Immature natural killer cell (primary cell): Measurements from ENCODE around the gene N4BP2. TPM values are rescaled to one million over a fixed set of nuclear protein-coding genes. Genes with fewer than 3 reads are reported as not detected.
"Not testable (repeated sequence)": the region's sequence is repeated elsewhere in the genome, so short reads cannot be mapped to it uniquely, and the experiment has no call there.

ENCODE experiments used
- DNase-seq, 3 donors: peaks; one replicate each; pipeline ENCODE4 v3.0.0; 2022; ENCODE audit warnings: mixed read lengths in 1 of 3
- H3K27ac Mint-ChIP-seq, 6 donors: one replicate each; pipeline ENCODE4 v1.8.0; 2020; ENCODE audit warnings: mixed read lengths in 6 of 6, mild to moderate bottlenecking in 5 of 6, inconsistent platforms in 4 of 6, moderate library complexity in 3 of 6
- H3K27me3 Mint-ChIP-seq, 3 donors: one replicate each; pipeline ENCODE4 v1.8.0; 2020 to 2021; ENCODE audit warnings: low read depth in 3 of 3, mild to moderate bottlenecking in 3 of 3, mixed read lengths in 3 of 3, moderate library complexity in 3 of 3, inconsistent platforms in 1 of 3
- H3K36me3 Mint-ChIP-seq, 3 donors: one replicate each; pipeline ENCODE4 v1.8.0; 2020; ENCODE audit warnings: mixed read lengths in 3 of 3, inconsistent platforms in 2 of 3, mild to moderate bottlenecking in 2 of 3
- H3K4me1 Mint-ChIP-seq, 2 donors: one replicate each; pipeline ENCODE4 v1.8.0; 2020; ENCODE audit warnings: inconsistent platforms in 2 of 2, mild to moderate bottlenecking in 2 of 2, mixed read lengths in 2 of 2, moderate library complexity in 1 of 2
- H3K4me3 Mint-ChIP-seq, 5 donors: one replicate each; pipeline ENCODE4 v1.8.0; 2020; ENCODE audit warnings: mild to moderate bottlenecking in 5 of 5, mixed read lengths in 5 of 5, inconsistent platforms in 3 of 5, moderate library complexity in 3 of 5
- H3K9me3 Mint-ChIP-seq, 6 donors: one replicate each; pipeline ENCODE4 v1.8.0; 2020; ENCODE audit warnings: mild to moderate bottlenecking in 6 of 6, mixed read lengths in 6 of 6, inconsistent platforms in 4 of 6, moderate library complexity in 3 of 6
- polyA plus RNA-seq, 3 donors: library from polyadenylated mRNA; unstranded; fragments of 300-500 nt; fragmentation: Illumina TruSeq; gene quantifications; one replicate each; pipeline ENCODE4 v1.2.3, GENCODE V29; 2021

N4BP2 gene
- polyA plus RNA-seq, 3 donors from 2014 or later: 2.9 to 11.1 (median 8.2) TPM

- Mint-ChIP-seq H3K9me3 (no peaks in the 10 kb centered on the region), H3K4me3 (no peak overlapping the region), H3K4me1 (no peaks in the 10 kb centered on the region), H3K27ac (no peak overlapping the region), H3K36me3 (peaks cover 5 to 14% (median 7%) of the 10 kb centered on the region in 3 donors), H3K27me3 (no peaks in the 10 kb centered on the region)
- no peak for DNase-seq
Measured at GRCh38 chr4:40143926-40144508, 87.4 kb downstream of the N4BP2 start.

GRCh38 chr4:40144716-40145115 lies 88.1 kb downstream of the N4BP2 start:
- H3K27me3 Mint-ChIP-seq: no peaks in the 10 kb centered on the region
- no peaks in the 10 kb centered on the region for H3K4me1 Mint-ChIP-seq
- H3K27ac Mint-ChIP-seq: no peak overlapping the region
- no peak for DNase-seq
- H3K36me3 Mint-ChIP-seq: peaks cover 5 to 16% (median 7%) of the 10 kb centered on the region in 3 donors
- H3K4me3 Mint-ChIP-seq: no peak overlapping the region
- H3K9me3 Mint-ChIP-seq: no peaks in the 10 kb centered on the region

GRCh38 chr4:40147490-40147889 lies 90.8 kb downstream of the N4BP2 start:
- H3K9me3 Mint-ChIP-seq, H3K4me3 Mint-ChIP-seq, H3K27ac Mint-ChIP-seq, H3K4me1 Mint-ChIP-seq, H3K27me3 Mint-ChIP-seq, DNase-seq: not testable (repeated sequence)
- peaks cover 9 to 15% (median 12%) of the 10 kb centered on the region in 3 donors for H3K36me3 Mint-ChIP-seq

- H3K9me3 Mint-ChIP-seq: peaks cover 0 to 4% (median 0%) of the 10 kb centered on the region in 6 donors
- peaks cover 7 to 18% (median 9%) of the 10 kb centered on the region in 3 donors for H3K36me3 Mint-ChIP-seq
- no peak overlapping the region for H3K4me3 Mint-ChIP-seq
- H3K4me1 Mint-ChIP-seq: peaks cover 8 to 15% of the 10 kb centered on the region in 2 donors
- H3K27me3 Mint-ChIP-seq: no peaks in the 10 kb centered on the region
- peak; percentile 68 to 76 (median 72) for DNase-seq
- peak overlapping the region in 3 of 6 donors; percentile 17 to 73 (median 20) for H3K27ac Mint-ChIP-seq
Measured at GRCh38 chr4:40149960-40150385, 93.3 kb downstream of the N4BP2 start.

GRCh38 chr4:40150932-40151331 lies 94.3 kb downstream of the N4BP2 start:
- DNase-seq: no peak
- peaks cover 8 to 15% of the 10 kb centered on the region in 2 donors for H3K4me1 Mint-ChIP-seq
- H3K27me3 Mint-ChIP-seq: no peaks in the 10 kb centered on the region
- H3K9me3 Mint-ChIP-seq: peaks cover 0 to 4% (median 0%) of the 10 kb centered on the region in 6 donors
- H3K36me3 Mint-ChIP-seq: peaks cover 7 to 18% (median 9%) of the 10 kb centered on the region in 3 donors
- no peak overlapping the region for H3K4me3 Mint-ChIP-seq
- no peak overlapping the region for H3K27ac Mint-ChIP-seq

- H3K27ac Mint-ChIP-seq: peak overlapping the region in 1 of 6 donors; percentile 55
- H3K36me3 Mint-ChIP-seq: peaks cover 4 to 12% (median 7%) of the 10 kb centered on the region in 3 donors
- H3K27me3 Mint-ChIP-seq: no peaks in the 10 kb centered on the region
- peak overlapping the region in 2 of 5 donors; percentile 32 to 46 for H3K4me3 Mint-ChIP-seq
- H3K9me3 Mint-ChIP-seq: peaks cover 0 to 4% (median 0%) of the 10 kb centered on the region in 6 donors
- DNase-seq: peak in 1 of 3 donors; percentile 5
- H3K4me1 Mint-ChIP-seq: peaks cover 8 to 15% of the 10 kb centered on the region in 2 donors
Measured at GRCh38 chr4:40152637-40153036, 96.0 kb downstream of the N4BP2 start.

- H3K4me1 Mint-ChIP-seq: peaks cover 4 to 6% of the 10 kb centered on the region in 2 donors
- H3K27ac Mint-ChIP-seq: no peak overlapping the region
- no peaks in the 10 kb centered on the region for H3K9me3 Mint-ChIP-seq
- H3K36me3 Mint-ChIP-seq: peaks cover under 1 to 23% (median 1%) of the 10 kb centered on the region in 3 donors
- no peak overlapping the region for H3K4me3 Mint-ChIP-seq
- no peak for DNase-seq
- no peaks in the 10 kb centered on the region for H3K27me3 Mint-ChIP-seq
Measured at GRCh38 chr4:40157436-40157835, 100.8 kb downstream of the N4BP2 start.

- Mint-ChIP-seq H3K27ac (no peak overlapping the region), H3K4me3 (no peak overlapping the region), H3K36me3 (peaks cover 3 to 22% (median 13%) of the 10 kb centered on the region in 3 donors), H3K4me1 (no peaks in the 10 kb centered on the region), H3K9me3 (no peaks in the 10 kb centered on the region), H3K27me3 (peaks cover 0 to 2% (median 0%) of the 10 kb centered on the region in 3 donors)
- DNase-seq: no peak
Measured at GRCh38 chr4:40160258-40160657, 103.6 kb downstream of the N4BP2 start.

- no peak overlapping the region for H3K4me3 Mint-ChIP-seq
- no peaks in the 10 kb centered on the region for H3K4me1 Mint-ChIP-seq
- H3K36me3 Mint-ChIP-seq: peaks cover 19 to 37% (median 29%) of the 10 kb centered on the region in 3 donors
- no peak for DNase-seq
- H3K9me3 Mint-ChIP-seq: peaks cover 0 to 8% (median 6%) of the 10 kb centered on the region in 6 donors
- peaks cover 0 to 2% (median 0%) of the 10 kb centered on the region in 3 donors for H3K27me3 Mint-ChIP-seq
- no peak overlapping the region for H3K27ac Mint-ChIP-seq
Measured at GRCh38 chr4:40164459-40164858, 107.8 kb downstream of the N4BP2 start.

- Mint-ChIP-seq H3K27me3 (peaks cover 0 to 2% (median 0%) of the 10 kb centered on the region in 3 donors), H3K9me3 (peaks cover 0 to 8% (median 6%) of the 10 kb centered on the region in 6 donors), H3K27ac (no peak overlapping the region), H3K4me3 (no peak overlapping the region), H3K36me3 (peaks cover 22 to 34% (median 31%) of the 10 kb centered on the region in 3 donors), H3K4me1 (no peaks in the 10 kb centered on the region)
- no peak for DNase-seq
Measured at GRCh38 chr4:40165916-40166315, 109.3 kb downstream of the N4BP2 start.

- peaks cover 14 to 29% (median 18%) of the 10 kb centered on the region in 3 donors for H3K36me3 Mint-ChIP-seq
- no peak overlapping the region for H3K27ac Mint-ChIP-seq
- H3K4me3 Mint-ChIP-seq: no peak overlapping the region
- peaks cover 0 to 2% (median 0%) of the 10 kb centered on the region in 3 donors for H3K27me3 Mint-ChIP-seq
- peaks cover 4 to 5% of the 10 kb centered on the region in 2 donors for H3K4me1 Mint-ChIP-seq
- H3K9me3 Mint-ChIP-seq: peaks cover 0 to 8% (median 6%) of the 10 kb centered on the region in 6 donors
- no peak for DNase-seq
Measured at GRCh38 chr4:40168070-40168469, 111.4 kb downstream of the N4BP2 start.

- Mint-ChIP-seq H3K4me3 (no peak overlapping the region), H3K9me3 (peaks cover 0 to 8% (median 6%) of the 10 kb centered on the region in 6 donors), H3K4me1 (peaks cover 12 to 15% of the 10 kb centered on the region in 2 donors), H3K36me3 (peaks cover 14 to 21% (median 18%) of the 10 kb centered on the region in 3 donors), H3K27ac (no peak overlapping the region), H3K27me3 (peaks cover 0 to 2% (median 2%) of the 10 kb centered on the region in 3 donors)
- DNase-seq: no peak
Measured at GRCh38 chr4:40170588-40170987, 113.9 kb downstream of the N4BP2 start.

- Mint-ChIP-seq H3K4me1 (peaks cover 12 to 15% of the 10 kb centered on the region in 2 donors), H3K27me3 (peaks cover 0 to 2% (median 2%) of the 10 kb centered on the region in 3 donors), H3K27ac (no peak overlapping the region), H3K9me3 (no peaks in the 10 kb centered on the region), H3K4me3 (peak overlapping the region in 2 of 5 donors; percentile 31 to 56), H3K36me3 (peaks cover 0 to 5% (median 3%) of the 10 kb centered on the region in 3 donors)
- DNase-seq: no peak
Measured at GRCh38 chr4:40173470-40173875, 116.8 kb downstream of the N4BP2 start.

- no peak for DNase-seq
- Mint-ChIP-seq H3K36me3 (no peaks in the 10 kb centered on the region), H3K4me1 (peaks cover 12 to 15% of the 10 kb centered on the region in 2 donors), H3K4me3 (no peak overlapping the region), H3K27me3 (peaks cover 0 to 2% (median 2%) of the 10 kb centered on the region in 3 donors), H3K27ac (no peak overlapping the region), H3K9me3 (no peaks in the 10 kb centered on the region)
Measured at GRCh38 chr4:40176602-40177001, 120.0 kb downstream of the N4BP2 start.
